T follicular helper cell (primary cell): ENCODE results near the gene ARL10.
"Not testable (repeated sequence)": the region's sequence is repeated elsewhere in the genome, so short reads cannot be mapped to it uniquely, and the experiment has no call there.

Experiments used
- DNase-seq: peaks from one replicate; pipeline ENCODE4 v3.0.0-alpha.2; 2020; ENCODE audit warnings: low read depth

The ARL10 gene

DNA sequence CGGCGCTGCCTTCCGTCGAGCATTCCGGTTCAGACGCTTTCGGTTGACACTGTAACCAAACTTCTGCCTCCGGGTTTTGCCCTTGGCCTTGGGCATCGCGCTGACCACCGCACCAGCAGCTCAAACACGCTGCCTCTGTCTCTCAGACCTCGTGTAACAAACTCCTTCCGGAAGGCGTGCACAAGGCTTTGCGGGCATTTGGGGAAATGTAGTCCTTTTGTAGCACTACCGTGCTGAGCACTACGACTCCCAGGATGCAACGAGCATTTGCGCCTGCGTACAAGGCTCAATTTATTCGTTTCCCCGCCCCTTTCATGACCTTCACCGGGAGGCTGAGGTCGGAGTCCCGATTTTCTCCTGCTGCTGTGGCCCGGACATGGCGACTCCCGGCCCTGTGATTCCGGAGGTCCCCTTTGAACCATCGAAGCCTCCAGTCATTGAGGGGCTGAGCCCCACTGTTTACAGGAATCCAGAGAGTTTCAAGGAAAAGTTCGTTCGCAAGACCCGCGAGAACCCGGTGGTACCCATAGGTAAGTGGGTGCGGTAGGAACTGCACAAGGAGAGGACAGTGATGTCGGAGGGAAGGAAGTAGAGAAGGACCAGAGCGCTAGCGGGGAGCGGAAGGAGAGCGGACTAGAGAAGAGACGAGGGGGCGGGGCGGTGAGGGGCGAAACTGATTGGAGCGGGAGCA, 23.3 kb downstream of the ARL10 start, which contains the start of the genes HIGD2A and NOP16:
Gene HIGD2A (plus strand): TSS at position 308 of the 691 bp plus-strand sequence. CDS start 69 bp downstream, at position 377.
Gene NOP16 (minus strand): TSS at position 155 of the 691 bp plus-strand sequence. CDS start 59 bp downstream, at position 96.
- DNase-seq = peak; percentile 99

DNA sequence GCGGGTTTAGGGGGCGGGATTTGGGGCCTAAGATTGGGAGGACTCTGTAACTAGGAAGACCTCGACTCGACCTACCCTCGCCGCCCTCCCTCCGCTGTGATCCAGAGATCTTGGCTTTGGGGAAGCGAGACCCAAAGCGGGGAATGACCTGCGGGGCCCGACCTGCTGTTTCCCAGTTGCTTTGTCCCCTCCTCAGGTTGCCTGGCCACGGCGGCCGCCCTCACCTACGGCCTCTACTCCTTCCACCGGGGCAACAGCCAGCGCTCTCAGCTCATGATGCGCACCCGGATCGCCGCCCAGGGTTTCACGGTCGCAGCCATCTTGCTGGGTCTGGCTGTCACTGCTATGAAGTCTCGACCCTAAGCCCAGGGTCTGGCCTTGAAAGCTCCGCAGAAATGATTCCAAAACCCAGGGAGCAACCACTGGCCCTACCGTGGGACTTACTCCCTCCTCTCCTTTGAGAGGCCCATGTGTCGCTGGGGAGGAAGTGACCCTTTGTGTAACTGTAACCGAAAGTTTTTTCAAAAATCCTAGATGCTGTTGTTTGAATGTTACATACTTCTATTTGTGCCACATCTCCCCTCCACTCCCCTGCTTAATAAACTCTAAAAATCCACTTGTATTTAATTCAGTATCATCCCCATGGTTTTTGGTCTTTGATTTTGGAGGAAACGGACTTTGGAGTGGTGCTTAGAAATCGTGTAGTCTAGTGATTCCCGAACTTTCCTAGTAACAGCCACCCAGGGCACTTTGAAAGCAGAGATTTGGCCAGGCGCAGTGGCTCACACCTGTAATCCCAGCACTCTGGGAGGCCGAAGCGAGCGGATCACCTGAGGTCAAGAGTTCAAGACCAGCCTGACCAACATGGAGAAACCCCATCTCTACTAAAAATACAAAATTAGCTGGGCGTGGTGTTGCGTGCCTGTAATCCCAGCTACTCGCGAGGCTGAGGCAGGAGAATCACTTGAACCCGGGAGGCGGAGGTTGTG, 24.1 kb downstream of the ARL10 start:
- no peak for DNase-seq

DNA sequence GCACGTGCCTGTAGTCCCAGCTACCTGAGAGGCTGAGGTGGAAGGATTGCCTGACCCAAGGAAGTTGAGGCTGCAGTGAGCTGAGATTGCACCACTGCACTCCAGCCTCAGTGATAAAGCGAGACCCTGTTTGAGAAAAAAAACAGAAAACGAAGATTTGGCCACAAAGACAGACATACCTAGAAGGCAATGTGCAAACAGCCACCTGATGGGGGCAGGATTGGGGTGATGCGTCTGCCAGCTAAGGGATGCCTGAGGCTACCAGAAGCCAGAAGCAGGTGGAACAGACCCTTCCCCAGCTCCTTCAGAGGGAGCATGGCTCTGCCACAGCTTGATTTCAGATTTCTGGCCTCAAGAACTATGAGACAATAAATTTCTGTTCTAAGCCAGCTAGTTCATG, 26.2 kb downstream of the ARL10 start:
- DNase-seq = no peak

DNA sequence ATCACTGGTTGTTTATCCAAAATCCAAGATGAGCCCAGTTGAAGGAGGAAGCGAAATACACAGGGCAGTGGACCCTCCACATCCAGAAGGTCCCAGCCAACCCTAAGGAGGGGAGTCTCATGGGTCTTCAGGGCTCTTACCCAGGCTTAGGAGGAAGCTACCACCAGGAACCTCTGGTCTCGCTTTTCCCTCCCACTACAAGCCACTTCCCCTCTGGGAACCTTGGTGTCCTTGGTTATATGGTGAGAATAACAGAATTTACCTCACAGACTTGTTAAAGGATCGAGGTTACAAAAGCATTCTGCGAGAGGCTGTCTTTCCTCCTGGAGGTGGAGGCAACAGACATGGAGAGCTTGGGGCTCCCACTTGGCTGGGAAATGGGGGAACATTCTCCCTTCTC, 26.7 kb downstream of the ARL10 start:
- DNase-seq = no peak

DNA sequence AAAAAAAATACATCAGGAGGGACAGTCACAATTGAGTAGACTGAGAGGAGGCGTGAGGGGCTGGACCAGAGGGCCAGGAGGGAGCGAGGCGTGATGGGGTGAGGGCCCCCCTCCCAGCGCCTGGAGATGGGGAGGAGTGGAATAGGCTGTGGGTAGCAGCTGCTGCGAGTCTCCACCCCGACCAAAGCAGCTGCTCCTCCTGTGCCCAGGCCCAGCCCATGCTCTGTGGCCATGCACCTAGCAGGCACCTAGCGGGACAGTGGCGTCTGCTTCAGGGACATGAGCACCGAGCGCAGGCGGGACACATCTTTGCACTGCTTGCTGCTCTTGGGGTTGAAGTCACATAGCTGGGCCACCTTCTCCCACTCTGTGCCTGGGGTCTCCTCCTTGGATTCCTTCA, 27.2 kb downstream of the ARL10 start:
- no peak for DNase-seq

DNA sequence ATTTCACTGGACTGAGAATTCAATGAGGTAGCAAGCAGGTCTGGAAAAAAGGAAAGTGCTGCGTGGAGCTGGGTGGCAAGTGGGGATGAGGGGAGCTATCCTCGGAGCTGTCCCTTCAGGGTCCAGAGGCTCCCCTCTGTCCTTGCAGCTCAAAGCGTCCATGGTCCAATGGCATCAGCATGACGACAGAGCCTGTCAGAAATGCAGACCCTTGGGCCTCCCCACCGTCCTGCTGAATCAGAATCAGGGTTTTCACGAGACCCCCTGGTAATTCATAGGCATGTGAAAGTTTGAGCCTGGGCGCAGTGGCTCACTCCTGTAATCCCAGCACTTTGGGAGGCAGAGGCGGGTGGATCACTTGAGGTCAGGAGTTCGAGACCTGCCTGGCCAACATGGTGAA, 28.8 kb downstream of the ARL10 start:
- no peak for DNase-seq

DNA sequence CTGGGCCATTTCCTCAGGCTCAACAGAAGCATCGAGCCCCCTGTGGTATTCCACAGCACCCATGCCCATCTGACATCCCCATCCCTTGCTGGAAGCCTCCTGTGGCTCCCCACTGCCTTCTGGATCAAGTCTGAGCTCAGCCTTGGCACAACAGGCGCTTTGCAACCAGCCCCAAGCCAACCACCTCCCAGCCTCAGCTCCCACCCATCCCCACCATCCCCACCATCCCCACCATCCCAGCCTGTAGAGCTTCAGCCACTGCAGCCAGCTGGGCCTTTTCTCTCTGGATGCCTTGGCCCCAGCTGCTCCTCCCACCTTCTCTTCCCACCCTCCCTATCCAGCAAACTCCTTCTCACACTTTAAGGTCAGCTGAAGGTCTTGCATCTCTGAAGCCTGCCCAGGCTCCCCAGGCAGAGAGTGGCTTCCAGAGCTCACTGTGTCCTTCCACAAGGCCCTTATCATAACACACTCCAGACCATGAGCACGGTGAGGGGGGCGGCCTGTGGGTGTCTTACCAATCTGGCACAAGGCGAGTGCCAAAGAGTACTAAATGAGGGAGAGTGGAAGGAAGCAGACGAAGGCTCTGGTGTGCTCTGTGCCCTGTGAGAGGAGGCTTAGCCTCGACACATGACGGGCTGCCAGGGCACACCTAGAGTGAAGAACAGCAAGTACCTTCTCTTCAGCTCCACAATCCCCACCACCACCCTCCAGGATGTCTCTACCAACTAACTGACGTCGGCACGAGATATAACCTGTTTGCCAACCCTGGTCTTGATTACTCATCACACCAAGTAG, 29.8 kb downstream of the ARL10 start:
- DNase-seq = no peak

DNA sequence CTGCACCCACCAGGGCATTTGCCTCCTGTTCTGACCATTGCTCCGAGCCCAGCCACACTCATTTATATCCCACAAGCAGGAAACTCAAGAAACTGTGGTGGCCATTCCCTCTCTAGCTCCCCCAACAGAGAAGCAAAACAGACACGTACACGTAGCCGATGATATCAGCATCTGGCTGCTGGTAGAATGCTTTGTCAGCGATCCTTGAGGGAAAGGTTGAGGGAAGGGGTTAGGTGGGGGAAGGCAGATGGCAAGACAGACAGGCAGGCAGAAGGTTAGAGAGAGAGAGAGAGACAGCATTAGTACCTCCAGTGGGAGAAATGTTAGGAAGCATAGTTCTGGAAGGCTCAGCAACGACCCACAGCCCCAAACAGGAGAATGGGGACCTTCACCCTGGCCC, 31.0 kb downstream of the ARL10 start:
- DNase-seq = no peak

DNA sequence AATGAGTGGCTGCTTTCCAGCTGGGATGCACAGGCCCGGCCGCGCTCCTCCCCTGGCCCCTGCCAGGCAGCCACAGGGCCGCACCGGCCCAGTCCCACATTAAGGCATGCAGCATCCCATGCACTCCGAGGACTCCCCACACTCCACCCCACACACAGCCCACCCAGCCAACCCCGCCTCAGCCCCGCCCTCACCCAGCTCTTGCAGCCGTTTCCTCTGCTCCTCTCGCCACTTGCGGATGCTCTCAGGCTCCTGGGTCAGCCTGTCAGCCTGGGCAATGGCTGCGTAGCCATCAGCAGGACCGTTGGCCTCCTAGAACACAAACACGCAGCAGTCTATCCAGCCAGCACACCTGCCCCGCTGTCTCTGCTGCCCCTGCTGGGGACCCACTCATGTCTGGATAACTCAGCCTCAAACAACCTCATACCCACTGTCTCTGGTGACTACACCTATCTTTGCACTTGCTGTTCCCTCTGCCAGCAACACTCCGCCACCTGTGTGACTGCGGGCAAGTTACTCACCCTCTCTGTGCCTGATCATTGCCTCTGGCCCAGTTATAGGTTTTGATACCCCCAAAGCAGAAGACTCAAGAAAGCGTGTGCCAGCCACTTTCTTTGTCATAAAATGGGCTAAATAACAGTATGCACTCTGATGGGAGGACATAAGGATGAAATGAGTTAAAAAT, 32.6 kb downstream of the ARL10 start:
- no peak for DNase-seq

DNA sequence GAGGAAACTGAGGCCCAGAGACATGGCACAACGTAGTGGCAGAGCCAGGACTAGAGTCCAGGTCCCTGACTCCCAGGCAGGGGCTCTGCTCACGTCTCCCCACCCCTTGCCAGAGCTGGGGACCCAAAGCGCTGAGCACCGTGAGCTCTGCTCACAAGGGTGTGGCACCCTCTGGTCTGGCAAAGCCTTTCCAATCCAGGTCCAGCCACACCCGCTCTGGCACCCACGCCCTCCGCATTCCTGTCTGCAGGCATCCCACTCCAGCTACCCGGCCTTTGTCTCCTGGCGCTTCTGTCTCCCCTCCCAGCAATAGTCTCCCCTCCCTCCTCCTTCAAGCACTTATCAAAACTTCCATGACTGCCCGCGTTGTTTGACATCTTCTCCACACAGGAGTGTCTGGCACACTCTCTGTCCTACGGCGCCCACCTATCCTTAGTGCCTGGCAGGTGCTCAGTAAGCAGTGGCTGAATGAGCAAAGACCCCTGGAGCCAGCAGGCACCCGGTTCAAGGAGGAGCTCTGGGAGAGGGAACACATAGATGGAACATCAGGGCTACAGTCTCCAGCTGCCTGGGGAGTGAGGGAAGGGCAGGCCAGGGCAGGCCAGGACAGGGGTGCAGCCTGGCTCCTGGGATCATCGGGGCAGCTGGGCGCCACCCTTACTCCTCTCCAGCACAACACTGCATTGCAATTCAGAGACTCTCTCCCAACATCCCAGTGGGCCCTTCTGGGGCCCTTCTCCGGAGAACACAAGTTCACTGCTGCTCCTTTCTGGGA, 35.3 kb downstream of the ARL10 start:
- DNase-seq = no peak

DNA sequence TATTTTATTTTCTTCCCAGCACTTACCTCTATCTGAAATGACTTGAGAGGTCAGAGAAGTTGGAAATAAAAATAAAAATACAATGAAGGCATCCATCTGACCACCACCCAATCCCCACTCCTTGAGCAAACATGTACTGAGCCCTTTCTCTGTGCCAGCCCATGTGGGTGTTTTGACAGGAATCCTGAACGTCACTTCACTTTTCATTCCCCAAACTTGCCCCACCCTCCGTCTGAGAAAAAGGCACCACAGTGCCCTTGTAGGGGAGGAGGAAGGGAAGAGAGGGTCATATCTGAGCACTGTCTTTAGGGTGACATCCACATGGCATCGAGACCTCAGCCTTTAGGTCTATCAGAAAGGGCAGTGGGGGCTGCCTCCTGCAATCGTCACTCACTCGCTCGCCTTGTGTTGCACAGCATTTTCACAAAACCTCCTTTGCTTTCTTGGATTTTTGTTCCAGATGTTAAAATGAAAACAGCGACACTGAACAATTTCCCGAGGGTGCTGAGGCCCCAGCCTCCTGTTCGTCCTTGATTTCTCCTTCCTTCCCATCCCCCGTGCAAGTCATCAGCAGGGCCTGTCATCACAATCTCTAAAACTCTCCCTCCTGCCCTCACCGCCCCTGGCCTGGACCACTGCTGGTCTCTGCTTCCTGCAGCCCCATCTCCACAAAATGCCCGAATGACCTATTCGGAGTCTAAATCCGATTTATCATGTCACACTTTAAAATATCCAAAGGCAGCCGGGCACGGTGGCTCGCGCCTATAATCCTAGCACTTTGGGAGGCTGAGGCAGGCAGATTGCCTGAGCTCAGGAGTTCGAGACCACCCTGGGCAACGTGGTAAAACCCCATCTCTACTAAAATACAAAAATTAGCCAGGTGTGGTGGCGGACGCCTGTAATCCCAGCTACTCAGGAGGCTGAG, 36.3 kb downstream of the ARL10 start:
- no peak for DNase-seq

DNA sequence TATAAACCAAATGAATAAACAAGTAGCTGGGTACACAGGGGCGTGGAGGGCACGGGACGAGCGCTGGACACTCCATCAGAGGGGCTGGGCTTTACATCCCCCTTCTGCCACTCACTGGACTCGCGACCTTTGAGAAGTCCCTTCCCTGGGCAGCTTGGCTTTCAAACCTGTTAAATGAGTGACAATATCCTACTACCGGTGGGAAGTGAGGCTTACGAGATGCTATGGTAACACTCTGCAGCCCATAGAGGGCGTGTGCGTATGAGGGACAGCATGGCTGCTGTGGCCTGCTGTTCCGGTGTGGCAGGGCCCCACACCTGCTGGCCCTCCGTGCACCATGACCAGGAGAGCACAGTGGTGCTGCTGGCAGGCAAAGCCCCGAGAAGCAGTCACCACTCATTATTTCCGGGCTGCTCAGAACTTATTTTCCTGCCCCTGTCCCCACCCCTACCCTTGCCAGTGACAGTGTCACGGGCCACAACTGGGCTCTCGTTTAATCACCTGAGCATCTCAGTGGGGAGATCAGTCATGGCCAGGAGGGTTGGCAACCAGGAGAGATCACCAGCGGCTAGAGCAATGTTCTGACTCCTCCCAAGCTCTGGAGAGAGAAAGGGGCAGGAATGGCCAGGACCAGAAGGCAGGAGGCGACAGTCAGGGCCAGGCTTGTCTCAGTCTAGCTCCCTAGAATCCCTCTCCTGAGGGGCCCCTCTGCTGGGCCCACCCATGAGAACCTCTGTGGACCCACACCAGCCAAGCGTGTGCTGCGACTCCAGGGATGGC, 40.6 kb downstream of the ARL10 start:
- no peak for DNase-seq

DNA sequence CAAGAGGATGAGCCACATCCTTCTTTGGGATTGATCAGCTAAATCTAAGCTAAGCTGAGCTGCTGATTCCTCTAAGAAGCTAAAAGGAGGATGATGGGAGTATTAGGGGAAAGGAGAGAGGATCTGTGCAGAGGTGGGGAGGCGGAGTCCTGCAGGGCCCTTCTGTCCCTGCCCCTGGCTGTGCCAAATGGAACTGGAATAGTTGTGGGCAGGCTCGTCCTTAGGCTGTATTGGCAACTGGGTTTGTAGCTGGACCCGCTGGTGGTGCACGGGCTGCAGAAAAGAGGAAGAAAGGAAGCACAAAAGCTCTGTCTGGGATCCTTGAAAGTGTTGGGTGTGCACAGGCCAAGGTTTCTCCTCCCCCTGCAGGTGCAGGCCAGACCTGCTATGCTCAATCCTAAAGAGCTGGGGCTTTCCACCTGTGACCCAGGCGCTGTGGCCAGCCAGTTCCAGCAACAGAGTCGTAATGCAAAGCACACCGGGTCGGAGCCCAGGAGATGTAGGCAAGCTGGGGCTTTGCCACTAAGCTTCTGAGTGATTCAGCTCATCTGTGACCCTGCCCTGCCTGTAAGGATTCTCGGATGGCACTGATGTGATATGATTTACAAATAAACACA, 41.3 kb downstream of the ARL10 start:
- no peak for DNase-seq

DNA sequence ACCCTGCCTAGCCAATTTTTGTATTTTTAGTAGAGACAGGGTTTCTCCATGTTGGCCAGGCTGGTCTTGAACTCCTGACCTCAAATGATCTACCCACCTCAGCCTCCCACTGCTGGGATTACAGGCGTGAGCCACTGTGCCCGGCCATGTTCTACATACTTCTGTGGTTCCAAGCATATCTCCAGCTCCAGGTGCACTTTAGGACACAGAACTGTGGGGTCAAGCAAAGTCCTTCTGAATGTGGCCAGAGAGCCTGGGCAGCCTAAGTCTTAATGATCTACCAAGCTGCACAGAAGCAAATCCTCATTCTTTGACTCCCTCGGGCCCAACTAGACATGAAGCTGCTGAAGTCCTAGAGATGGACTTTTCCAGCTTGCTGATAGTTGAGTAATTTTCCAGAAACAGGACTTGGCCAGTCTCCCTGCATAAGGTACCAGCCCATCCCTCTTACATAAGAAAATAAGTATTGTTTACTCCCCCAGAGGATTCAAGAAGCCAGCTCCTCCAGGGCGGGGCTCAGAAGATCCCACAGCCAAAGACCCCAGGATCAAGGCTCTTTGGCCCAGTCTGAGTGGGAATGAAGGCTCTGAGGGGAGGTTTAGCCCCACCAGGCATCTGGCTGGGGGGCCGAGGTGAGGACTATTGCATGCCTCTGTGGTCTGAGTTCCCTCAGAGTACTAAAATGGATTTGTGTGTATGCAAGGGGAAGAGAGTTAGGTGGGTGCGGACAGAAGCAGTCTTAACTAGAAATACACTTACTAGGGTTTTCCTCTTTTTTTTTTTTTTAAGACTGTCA, 42.4 kb downstream of the ARL10 start:
- DNase-seq = no peak

DNA sequence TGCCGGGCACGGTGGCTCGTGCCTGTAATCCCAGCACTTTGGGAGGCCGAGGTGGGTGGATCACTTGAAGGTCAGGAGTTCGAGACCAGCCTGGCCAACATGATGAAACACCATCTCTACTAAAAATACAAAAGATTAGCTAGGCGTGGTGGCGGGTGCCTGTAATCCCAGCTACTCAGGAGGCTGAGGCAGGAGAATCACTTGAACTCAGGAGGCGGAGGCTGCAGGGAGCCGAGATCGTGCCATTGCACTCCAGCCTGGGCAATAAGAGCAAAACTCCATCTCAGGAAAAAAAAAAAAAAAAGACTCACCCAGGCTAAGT, 42.9 kb downstream of the ARL10 start:
- not testable (repeated sequence) for DNase-seq

DNA sequence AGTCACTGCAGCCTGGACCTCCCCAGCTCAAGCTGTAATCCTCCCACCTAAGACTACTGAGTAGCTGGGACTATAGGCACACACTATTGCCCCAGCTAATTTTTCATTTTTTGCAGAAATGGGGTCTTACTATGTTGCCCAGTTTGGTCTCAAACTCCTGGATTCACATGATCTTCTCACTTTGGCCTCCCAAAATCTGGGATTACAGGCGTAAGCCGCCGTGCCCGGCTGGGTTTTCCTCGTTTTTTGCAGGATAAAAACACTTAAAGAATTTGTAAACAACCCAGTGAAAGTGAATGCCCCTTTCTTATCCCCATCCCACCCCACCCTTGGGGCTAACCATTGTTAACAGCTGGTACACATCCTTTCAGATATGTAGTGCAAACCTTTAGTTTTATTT, 43.3 kb downstream of the ARL10 start:
- no peak for DNase-seq

DNA sequence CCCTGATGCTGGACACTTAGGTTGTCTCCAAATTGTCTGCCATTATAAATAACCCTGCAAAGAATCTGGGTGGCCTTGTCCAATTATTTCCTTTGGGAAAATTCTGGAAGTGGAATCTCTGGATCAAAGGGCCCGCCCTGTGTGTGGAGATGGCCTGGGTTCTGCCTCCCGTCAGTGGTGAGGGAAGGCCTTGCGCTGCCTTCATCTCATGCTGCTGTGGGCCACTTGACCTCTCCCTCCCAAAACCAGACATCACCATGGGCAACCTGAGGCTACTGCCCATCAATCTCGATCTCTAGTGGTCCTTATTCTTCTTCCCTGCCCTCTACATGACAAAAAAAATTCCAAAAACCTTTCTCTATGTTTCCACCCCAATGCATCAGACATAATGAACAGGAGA, 44.5 kb downstream of the ARL10 start:
- no peak for DNase-seq
